Memory B cell (primary cell): ENCODE data around the gene INAFM2.

Experiments used
- ATAC-seq: fragments of 150-1000 bp; cut with Tn5 transposase; 2 replicates; pipeline ENCODE4 v1.10.0; 2021; ENCODE audit warnings: low read depth, mild to moderate bottlenecking, moderate library complexity
- DNase-seq, 2 donors: peaks; one replicate each; pipeline ENCODE4 v3.0.0; 2022; ENCODE audit warnings: low spot score in 2 of 2
- H3K27ac Mint-ChIP-seq: one replicate; pipeline ENCODE4 v1.8.0; 2022; ENCODE audit warnings: mild to moderate bottlenecking, moderate library complexity, mixed read lengths
- H3K27me3 Mint-ChIP-seq: one replicate; pipeline ENCODE4 v1.8.0; 2022; ENCODE audit warnings: mixed read lengths
- H3K36me3 Mint-ChIP-seq: one replicate; pipeline ENCODE4 v1.8.0; 2022; ENCODE audit warnings: mild to moderate bottlenecking, mixed read lengths
- H3K4me1 Mint-ChIP-seq: one replicate; pipeline ENCODE4 v1.8.0; 2022; ENCODE audit warnings: mixed read lengths
- H3K4me3 Mint-ChIP-seq: one replicate; pipeline ENCODE4 v1.8.0; 2022; ENCODE audit warnings: mild to moderate bottlenecking, moderate library complexity, mixed read lengths
- H3K9me3 Mint-ChIP-seq: one replicate; pipeline ENCODE4 v1.8.0; 2022; ENCODE audit warnings: mixed read lengths

INAFM2 gene

DNA sequence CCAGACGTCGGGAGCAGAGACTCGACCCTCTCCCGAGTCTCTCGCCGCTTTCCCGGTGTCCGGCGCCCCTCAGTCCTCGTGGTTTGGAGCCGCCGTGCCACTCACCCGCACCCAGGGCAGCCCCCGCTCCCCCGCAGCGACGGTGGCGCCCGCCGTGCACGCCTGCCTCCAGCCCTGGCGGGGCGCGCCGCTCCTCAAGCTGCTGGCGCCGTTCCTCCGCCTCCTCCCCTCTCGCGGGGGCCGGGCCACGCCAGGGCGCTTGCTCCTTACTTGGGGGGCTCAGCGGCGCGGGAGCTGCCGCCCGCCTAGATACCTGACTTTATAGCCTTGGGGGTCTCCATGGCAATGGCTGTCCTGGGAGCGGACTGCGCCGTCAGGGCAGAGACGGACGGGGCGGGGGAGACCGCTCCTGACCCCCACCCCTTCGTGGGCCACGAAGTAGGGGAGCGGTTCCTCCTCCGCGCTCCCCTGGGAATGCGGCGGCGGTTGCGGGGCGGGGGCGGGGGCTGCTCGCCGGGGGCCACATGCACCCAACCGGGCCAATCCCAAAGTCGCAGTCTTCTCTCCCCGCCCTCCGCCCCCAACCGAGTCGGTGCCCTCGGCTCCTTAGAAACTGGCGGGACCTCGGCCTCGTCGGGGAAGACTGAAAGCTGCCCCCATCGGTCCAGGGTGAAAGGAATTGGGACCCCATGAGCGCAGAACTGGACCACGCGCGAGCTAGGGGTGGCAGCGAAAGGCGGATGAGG, 40.5 kb upstream of the INAFM2 start, which contains the start of gene ANKRD63:
Gene ANKRD63, minus strand, starts transcription at position 196 of the 746 bp plus-strand sequence. CDS start 478 bp downstream, outside the sequence.
- H3K36me3 Mint-ChIP-seq = no peaks in the 10 kb centered on the region
- peak; percentile 66 for ATAC-seq
- H3K27ac Mint-ChIP-seq = no peak within 1 kb of the TSS
- peak; percentile 27 to 64 for DNase-seq
- H3K4me1 Mint-ChIP-seq = peaks cover 5% of the 10 kb centered on the region
- no peaks in the 10 kb centered on the region for H3K9me3 Mint-ChIP-seq
- peak within 1 kb of the TSS; percentile 83 for H3K4me3 Mint-ChIP-seq
- peaks cover 11% of the 10 kb centered on the region for H3K27me3 Mint-ChIP-seq

GRCh38 chr15:40283615-40284300, 39.7 kb upstream of the INAFM2 start:
- DNase-seq = no peak
- Mint-ChIP-seq H3K36me3 (no peaks in the 10 kb centered on the region), H3K27me3 (peaks cover 6% of the 10 kb centered on the region), H3K4me3 (peak overlapping the region; percentile 5), H3K4me1 (no peaks in the 10 kb centered on the region), H3K27ac (no peak overlapping the region), H3K9me3 (no peaks in the 10 kb centered on the region)
- no peak for ATAC-seq

DNA sequence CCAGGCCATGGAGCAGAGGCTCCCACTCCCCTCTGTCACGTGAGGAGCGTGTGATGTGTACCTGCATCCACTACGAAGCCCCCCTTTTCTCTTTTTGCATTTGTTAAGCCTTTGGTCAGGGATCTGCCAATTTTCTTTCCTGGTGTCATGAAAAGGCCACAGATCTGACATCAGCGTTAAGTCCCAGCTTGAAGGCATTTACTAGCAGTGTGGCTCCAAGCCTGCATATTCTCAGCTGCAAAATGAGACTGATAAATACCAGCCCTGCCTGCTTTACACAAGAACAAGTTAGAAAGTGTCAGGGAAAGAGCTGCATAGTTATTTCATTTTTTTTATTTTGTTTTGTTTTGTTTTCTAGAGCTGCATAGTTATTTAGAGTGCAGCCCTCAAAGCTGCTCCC, 38.3 kb upstream of the INAFM2 start:
- DNase-seq (no peak), ATAC-seq (no peak)
- Mint-ChIP-seq H3K9me3 (no peaks in the 10 kb centered on the region), H3K27me3 (peaks cover 6% of the 10 kb centered on the region), H3K27ac (no peak overlapping the region), H3K36me3 (peaks cover 2% of the 10 kb centered on the region), H3K4me3 (no peak overlapping the region), H3K4me1 (peaks cover 7% of the 10 kb centered on the region)

GRCh38 chr15:40285554-40286011, 37.9 kb upstream of the INAFM2 start:
- Mint-ChIP-seq H3K4me1 (peaks cover 9% of the 10 kb centered on the region), H3K9me3 (no peaks in the 10 kb centered on the region), H3K27ac (no peak overlapping the region), H3K36me3 (peaks cover 2% of the 10 kb centered on the region), H3K4me3 (no peak overlapping the region), H3K27me3 (peaks cover 4% of the 10 kb centered on the region)
- ATAC-seq (no peak), DNase-seq (no peak)

DNA sequence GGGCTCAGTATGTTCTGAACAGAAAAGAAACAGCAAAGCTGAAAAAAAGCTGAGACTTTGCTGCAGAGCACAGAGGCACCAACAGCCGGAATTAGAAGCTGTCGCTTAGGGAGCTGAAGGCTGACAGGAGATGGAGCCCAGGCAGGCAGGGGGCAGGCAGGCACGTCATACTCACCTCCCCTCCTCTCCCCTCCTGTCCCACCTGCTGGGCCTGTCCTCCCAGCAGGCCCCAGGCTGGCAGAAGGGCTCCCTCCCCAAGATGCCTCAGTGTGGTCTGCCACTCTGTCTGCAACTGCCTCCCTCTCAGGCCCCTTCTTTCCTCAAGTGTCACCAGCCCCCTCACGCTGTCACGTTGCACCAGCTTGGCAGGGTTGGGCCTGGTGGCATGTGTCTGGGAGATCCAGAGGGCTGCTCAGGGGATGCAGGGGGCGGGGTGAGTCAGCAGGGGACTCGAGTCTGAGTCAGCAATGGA, 37.4 kb upstream of the INAFM2 start:
- peaks cover 10% of the 10 kb centered on the region for H3K4me1 Mint-ChIP-seq
- H3K27ac Mint-ChIP-seq = no peak overlapping the region
- peaks cover 2% of the 10 kb centered on the region for H3K36me3 Mint-ChIP-seq
- H3K27me3 Mint-ChIP-seq = peaks cover 2% of the 10 kb centered on the region
- no peaks in the 10 kb centered on the region for H3K9me3 Mint-ChIP-seq
- ATAC-seq = no peak
- DNase-seq = no peak
- H3K4me3 Mint-ChIP-seq = no peak overlapping the region

GRCh38 chr15:40286794-40287193, 36.7 kb upstream of the INAFM2 start:
- ATAC-seq (no peak), DNase-seq (no peak)
- Mint-ChIP-seq H3K4me3 (no peak overlapping the region), H3K4me1 (peaks cover 10% of the 10 kb centered on the region), H3K27ac (no peak overlapping the region), H3K36me3 (peaks cover 2% of the 10 kb centered on the region), H3K27me3 (no peaks in the 10 kb centered on the region), H3K9me3 (no peaks in the 10 kb centered on the region)

DNA sequence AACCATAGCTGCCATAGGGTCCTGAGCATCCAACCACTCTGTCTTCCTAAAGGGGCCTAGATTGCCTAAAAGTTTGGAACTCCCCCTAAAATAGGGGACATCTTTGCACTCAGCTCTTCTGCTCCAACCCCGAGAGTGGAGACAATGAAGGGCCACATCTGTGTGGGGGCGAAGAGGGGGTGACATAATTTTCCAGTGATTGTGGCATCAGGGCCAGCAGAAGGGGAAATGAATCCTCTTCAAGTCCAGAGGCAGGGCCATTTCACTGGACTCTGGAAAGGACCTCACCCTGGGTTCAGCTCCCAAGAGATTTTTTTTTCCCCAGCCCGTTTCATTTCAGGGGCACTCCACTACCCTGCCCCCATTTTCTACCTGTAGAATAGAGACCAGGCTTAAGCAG, 36.0 kb upstream of the INAFM2 start:
- Mint-ChIP-seq H3K27ac (no peak overlapping the region), H3K4me1 (peaks cover 10% of the 10 kb centered on the region), H3K27me3 (no peaks in the 10 kb centered on the region), H3K9me3 (no peaks in the 10 kb centered on the region), H3K4me3 (no peak overlapping the region), H3K36me3 (peaks cover 2% of the 10 kb centered on the region)
- no peak for ATAC-seq
- no peak for DNase-seq

DNA sequence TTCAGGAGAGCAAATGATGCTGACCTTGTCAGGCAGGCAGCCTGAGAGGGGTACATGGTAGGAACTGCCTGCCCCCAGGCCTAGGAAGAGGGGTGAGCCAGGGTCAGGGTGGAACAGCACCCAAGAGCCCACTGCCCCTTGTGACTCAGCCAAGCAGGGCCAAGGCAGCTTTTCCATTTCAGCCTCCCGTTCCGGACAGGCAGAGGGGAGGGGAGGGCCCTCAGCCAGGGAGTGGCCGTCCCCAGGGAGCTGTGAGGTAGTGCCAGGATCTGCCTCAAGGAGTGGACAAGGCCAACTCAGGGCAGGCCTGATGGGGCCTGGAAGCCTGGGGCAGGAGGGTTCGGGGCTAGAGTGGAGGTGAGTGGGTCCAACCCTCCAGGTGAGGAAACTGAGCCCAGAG, 35.5 kb upstream of the INAFM2 start:
- H3K4me3 Mint-ChIP-seq = no peak overlapping the region
- DNase-seq = no peak
- H3K27me3 Mint-ChIP-seq = no peaks in the 10 kb centered on the region
- no peak overlapping the region for H3K27ac Mint-ChIP-seq
- peaks cover 5% of the 10 kb centered on the region for H3K36me3 Mint-ChIP-seq
- ATAC-seq = no peak
- peaks cover 10% of the 10 kb centered on the region for H3K4me1 Mint-ChIP-seq
- no peaks in the 10 kb centered on the region for H3K9me3 Mint-ChIP-seq

DNA sequence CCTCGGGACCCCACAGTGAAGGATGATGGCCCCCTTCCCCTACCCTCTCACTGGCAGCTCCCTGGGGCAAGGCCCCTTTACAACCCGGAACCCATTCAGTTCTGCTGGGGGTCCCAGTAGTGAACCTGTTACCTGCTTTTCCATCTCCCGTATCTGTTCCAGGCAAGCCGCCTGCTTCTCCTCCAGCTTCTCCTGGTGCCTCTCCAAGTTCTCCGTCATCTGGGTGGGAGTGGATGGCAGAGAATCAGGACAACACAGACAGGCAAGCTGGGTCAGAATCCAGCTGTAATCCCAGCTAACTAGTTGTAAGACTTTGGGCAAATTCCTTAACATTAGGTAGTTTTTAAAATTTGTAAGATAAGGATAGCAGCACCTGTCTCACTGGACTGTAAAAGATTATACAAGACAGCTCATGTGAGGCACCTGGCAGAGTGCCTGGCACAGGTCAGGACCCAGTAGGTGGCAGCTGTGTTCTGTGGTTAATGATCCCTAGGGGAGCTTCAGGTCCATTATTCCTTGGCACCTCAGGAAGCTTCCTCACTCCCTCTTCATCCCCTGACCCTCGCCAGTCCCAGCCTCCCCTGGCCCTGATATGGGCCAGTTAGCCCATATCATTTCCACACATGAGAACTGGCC, 34.2 kb upstream of the INAFM2 start:
- Mint-ChIP-seq H3K27ac (no peak overlapping the region), H3K36me3 (peaks cover 5% of the 10 kb centered on the region), H3K9me3 (no peaks in the 10 kb centered on the region), H3K27me3 (no peaks in the 10 kb centered on the region), H3K4me3 (no peak overlapping the region), H3K4me1 (peaks cover 10% of the 10 kb centered on the region)
- DNase-seq (no peak), ATAC-seq (no peak)

GRCh38 chr15:40290545-40290917, 33.0 kb upstream of the INAFM2 start:
- Mint-ChIP-seq H3K9me3 (no peaks in the 10 kb centered on the region), H3K4me1 (peaks cover 11% of the 10 kb centered on the region), H3K27ac (no peak overlapping the region), H3K27me3 (no peaks in the 10 kb centered on the region), H3K4me3 (no peak overlapping the region), H3K36me3 (peaks cover 5% of the 10 kb centered on the region)
- ATAC-seq (no peak), DNase-seq (no peak)

- no peak overlapping the region for H3K27ac Mint-ChIP-seq
- ATAC-seq (no peak), DNase-seq (no peak)
- H3K4me3 Mint-ChIP-seq = no peak overlapping the region
- H3K4me1 Mint-ChIP-seq = peaks cover 13% of the 10 kb centered on the region
- no peaks in the 10 kb centered on the region for H3K9me3 Mint-ChIP-seq
- H3K36me3 Mint-ChIP-seq = peaks cover 5% of the 10 kb centered on the region
- no peaks in the 10 kb centered on the region for H3K27me3 Mint-ChIP-seq
These were observed 32.4 kb upstream of the INAFM2 start for GRCh38 chr15:40290918-40291574.

GRCh38 chr15:40292246-40292645, 31.2 kb upstream of the INAFM2 start:
- ATAC-seq (no peak), DNase-seq (no peak)
- H3K36me3 Mint-ChIP-seq = peaks cover 8% of the 10 kb centered on the region
- H3K9me3 Mint-ChIP-seq = no peaks in the 10 kb centered on the region
- no peaks in the 10 kb centered on the region for H3K27me3 Mint-ChIP-seq
- H3K4me3 Mint-ChIP-seq = no peak overlapping the region
- H3K27ac Mint-ChIP-seq = no peak overlapping the region
- H3K4me1 Mint-ChIP-seq = peaks cover 16% of the 10 kb centered on the region

- peaks cover 16% of the 10 kb centered on the region for H3K4me1 Mint-ChIP-seq
- no peaks in the 10 kb centered on the region for H3K9me3 Mint-ChIP-seq
- DNase-seq (no peak), ATAC-seq (no peak)
- no peak overlapping the region for H3K4me3 Mint-ChIP-seq
- no peaks in the 10 kb centered on the region for H3K27me3 Mint-ChIP-seq
- no peak overlapping the region for H3K27ac Mint-ChIP-seq
- peaks cover 12% of the 10 kb centered on the region for H3K36me3 Mint-ChIP-seq
These were observed 30.5 kb upstream of the INAFM2 start for GRCh38 chr15:40293006-40293405.
